Left hindlimb (tissue), 1 donor: ENCODE results near the gene AKAP13.
"Not testable (repeated sequence)": the region's sequence is repeated elsewhere in the genome, so short reads cannot be mapped to it uniquely, and the experiment has no call there.

Experiments used
- DNase-seq: peaks from one replicate; pipeline ENCODE4 v3.0.0-alpha.2; 2018

Gene AKAP13

DNA sequence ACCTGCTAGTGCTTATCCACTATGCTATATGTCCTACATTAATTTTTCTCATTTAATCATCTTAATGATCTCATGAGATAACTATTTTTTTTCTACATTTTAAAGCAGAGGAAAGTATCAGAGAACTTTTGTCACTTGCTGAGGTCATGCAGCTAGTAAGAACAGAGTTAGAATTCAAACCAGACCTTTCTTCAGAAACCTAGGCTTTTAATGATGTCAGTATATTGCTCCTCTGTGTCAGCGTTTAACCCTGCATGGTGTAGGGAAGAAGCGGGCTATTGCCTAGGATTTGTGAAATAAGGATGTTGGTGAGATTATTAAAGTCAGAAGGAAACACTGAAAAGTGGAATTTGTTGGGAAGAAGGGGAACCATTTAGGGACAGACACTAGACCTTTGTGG is 121.2 kb downstream of the AKAP13 start:
- DNase-seq, result no peak

DNA sequence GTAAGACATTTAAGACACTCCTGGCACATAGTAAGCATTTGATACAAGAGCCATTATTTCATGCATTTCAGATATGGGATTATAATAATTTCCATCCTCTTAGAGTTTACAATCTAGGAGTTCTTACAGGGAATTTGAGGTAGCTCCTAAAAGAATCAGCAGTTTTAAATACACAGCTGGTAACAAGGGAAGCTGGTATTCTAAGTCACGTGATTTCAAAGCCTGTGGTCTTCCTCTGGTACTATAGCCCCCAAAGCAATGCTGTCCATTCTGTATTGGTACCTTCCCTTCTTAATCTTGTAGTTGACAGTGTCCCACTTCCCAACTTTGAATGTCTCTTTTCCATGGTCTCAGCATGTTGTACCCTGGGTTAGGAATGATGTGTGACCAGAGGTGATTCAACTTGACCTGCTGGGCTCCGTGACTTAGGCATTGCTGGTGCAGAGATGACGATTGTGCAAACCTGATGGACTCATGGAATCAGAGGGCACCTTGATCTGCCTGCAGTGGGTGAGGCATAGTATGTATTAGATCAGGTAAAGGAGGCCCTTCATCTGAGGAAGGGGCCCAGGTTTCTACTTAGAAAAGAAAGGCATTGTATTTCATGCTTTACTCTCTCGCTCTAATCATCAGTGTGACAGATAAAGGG is 122.9 kb downstream of the AKAP13 start:
- no peak for DNase-seq

DNA sequence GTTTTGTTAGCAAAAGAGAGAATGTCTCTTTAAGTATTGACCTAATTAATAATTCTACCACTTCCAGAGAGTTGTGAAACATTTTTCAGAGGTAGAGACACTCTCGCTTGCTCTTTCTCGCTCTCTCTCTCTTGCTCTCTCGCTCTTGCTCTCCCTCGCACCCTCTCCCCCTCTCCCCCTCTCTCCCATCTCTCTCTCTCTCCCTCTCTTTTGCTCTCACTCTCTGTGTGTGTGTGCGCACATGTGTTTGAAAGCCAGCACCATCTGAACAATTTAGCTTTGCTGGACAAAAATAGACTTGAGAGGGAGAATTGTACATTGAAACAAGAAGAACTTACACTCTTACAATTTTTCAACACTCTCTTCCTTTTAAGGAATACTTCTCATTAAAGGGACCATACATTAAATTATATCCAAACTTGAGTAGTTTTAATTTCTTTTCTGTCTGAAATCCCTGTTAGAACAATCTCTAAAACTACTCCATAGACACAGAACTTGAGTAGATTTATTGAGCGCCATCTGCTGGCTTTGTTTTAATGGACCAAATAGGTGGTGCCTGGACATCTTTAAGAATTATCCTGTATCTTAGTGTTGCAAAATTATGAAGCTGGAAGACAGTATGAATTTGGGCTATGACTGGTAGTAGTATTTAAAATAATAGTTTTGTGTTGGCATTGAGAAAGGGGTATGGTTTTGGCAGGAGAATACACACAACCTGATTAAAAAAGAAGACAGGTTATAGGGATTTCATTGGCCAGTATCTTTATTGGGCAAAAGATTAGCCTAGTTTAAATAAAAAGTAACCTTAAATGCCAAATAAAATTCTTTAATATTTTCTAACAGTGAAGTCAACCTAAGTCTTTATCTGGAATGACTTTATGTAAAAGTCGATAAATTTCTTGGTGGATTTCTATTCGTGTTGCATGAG is 124.6 kb downstream of the AKAP13 start:
- no peak for DNase-seq

DNA sequence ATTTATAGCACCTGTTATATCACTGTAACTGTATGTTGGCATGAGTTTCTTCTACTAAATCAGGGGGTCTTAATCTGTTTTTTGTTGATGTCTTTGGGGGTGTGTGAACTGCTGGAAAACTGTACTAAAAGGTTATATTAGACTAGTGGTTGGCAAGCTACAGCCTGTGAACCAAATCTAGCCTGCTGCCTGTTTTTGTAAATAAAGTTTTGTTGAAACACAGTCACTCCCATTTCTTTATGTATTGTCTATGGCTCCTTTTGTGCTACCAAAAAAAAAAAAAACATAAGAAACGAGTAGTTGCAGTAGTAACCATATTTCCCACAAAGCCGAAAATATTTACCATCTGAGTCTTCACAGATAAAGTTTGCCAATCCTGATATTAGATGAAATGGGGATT is 126.7 kb downstream of the AKAP13 start:
- DNase-seq, result no peak

DNA sequence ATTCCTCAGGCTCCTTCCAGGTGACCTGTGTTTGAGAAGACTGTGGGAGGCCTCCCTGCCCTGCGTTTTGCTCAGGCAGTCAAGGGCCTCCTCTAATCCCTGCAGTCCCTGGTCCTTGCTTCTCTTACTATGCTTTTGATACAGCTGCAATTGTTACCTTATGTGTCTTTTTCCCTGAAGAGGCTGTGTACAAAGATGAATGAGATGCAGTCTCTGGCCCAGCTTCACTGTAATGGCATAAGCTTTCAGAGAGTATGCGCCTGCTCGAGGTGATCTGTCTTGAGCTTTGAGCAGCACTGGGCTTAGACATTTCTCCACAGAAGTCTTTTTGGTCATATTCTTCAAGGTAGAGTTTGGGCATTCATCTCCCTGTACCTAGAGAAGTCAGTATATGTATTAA is 129.6 kb downstream of the AKAP13 start:
- no peak for DNase-seq

DNA sequence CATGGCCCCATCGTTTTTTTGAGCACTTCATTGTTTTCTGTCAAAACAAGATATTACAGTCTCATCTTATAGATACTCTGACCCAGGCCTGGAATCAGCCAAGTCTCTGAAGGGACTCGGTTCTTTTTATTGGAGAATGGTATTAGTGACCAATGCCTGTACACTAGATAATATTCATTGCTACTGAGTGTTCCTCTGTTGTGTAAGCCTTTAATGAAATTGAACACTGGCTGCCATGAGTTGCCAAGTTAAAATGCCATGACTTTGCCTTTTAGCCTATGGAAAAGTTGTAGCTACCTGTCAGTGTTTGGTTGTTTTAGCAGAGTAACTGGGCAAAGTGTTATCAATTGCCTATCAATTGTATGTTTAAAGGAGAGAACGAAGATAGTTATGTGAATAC is 134.0 kb downstream of the AKAP13 start:
- DNase-seq, result no peak

DNA sequence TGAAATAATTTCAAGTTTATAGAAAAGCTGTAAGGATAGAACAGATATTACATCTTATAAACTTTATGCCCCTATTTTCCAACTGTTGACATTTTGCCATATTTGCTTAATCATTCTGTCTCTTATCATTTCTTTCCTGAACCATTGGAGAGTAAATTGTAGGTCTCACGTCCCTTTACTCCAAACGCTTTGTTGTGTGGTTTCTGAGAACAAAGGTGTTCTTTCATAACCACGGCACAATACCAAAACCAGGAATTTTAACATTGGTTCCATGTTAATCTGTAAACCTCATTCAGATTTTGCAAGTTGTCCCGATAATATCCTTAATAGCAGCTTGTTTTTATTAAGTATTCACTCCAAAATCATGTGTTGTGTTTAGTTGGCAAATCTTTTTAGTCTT is 134.8 kb downstream of the AKAP13 start:
- DNase-seq, result no peak

DNA sequence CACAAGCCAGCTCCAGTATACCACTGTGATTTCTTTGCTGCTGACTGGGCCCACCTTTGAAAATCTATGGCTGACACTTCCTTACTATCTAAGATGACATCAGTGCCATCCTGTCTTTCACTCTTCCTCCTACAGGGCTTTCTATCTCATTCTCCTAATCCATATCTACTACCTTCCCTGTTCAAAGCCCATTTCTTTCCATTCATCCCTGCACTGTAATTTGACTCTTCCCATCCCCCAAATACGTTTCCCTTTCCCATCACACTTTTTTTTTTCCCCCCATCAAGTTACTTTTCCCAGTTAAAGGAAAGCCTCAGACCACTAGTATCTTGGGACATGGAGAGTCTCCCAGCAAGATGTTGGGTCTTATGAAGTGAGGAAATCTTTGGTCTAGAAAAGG is 136.7 kb downstream of the AKAP13 start:
- no peak for DNase-seq

DNA sequence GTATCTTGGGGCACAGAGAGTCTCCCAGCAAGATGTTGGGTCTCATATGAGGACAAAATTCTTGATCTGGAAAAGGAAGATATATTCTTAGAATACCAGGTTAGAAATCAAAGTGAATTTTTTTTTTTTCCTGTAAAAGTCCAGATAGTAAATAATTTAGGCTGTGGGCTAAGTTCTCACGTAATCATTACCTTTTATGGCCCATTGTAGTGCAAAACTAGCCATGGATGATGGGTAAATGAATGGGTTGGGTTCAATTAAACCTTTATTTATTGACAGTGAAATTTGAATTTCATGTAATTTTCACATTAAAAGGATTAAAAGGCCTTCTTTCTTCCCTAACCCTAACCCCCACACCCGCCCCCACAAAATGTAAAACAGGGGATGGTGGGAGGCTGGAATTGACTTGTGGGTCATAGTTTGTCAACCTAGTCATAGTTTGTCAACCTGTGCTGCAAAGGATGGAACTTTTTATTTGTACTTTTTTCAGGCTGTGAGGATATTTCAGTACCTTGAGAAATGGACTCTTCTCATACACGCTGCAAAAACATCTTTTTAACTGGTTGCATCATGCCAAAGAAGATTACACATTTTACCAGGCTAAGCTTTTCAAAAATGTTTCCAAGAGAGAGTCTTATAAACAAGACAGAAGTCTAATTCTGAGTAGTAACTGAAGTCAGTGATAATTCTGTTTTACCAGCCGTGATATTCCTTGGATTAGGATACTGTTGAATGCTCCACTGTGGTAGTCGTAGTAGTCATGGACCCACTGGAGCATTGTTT is 138.8 kb downstream of the AKAP13 start:
- no peak for DNase-seq

DNA sequence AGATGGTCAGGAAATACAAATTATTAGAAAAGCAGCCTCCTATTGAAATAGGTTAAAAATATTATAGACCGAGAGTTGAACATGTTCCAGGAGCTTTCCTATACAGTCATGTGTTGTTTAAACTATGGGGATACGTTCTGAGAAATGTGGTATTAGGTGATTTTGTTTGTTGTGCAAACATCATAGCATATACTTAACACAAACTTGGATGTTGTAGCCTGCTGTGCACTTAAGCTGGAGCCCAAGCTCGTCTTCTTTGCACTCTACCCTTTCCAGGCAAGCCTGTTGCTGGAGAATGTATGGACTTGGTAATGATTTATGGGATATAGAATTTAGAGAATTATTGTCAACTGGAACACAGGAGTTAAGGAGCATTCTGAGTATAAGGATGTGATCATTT is 140.2 kb downstream of the AKAP13 start:
- DNase-seq, result no peak

DNA sequence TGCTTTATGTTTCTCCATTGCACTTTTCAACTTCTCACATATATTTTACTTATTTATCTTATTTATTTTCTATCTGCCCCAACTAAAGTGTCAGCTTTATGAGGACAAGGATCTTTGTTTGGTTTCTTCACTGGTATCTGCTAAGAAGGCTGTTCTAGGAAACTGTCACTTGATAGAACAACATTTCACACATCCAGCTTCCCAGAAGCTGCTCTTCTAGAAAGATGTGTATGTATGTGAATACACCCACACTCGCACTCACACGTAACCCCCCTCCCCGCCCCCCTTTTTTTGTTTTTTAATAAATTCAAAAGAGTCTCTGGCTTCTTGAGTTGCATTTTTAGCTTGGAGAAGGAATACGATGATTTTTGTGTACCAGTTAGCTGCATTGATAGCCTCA is 143.1 kb downstream of the AKAP13 start:
- no peak for DNase-seq

DNA sequence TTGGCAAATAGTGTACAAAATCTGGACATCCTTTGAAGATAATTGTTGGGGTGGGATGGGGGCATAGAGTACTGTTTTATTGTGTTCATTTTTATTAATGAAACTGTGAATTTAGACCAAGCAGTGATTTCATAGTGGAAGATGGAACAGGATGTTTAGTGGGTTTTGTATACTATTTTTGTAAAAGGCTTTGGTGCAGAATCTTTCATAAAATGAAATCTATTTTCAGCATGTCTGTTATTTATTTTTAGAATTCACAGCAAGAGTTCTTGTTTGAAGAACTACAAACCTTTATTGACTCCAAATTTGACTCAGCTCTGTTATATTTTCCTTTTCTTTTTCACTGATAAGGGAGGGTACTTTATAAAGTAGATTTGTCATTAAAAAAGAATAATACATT is 145.4 kb downstream of the AKAP13 start:
- DNase-seq, result no peak

DNA sequence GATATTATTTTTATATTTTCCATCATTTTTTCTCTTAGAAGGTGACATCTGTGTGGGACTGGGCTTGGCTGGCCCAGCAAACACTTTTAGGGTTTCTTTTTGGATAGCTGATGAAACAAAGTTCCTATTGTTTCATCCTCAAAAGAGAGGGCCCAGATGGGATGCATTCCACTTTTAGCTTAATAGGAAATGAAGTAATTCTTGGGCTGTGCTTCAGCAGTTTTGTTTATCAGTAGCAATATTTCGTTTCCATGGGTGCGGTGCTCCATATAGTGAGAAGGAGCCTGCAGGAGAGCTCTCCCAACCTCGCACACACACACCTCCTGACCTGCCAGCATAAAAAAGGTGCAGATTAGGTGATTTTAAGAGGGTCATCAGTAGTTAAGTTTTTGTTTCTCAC is 147.5 kb downstream of the AKAP13 start:
- peak; percentile 54 for DNase-seq

DNA sequence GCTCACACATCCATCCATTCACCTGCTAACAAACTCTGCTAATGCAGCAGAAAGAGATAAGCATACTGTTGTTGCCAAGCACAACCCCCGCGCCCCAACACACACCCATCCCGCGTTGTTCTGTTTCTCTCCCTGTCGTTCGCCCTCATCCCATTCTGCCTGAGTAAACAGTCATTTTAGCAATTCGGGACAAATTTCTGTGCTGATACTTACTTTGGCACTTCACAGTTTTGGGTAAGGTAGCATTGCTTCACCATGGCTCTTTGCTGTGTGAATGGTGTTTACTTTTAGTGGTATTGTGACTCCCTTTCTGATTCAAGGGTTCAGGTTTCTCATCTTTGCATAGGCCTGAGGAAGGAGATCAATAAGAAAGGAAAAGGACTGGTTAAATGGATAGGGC is 149.7 kb downstream of the AKAP13 start:
- DNase-seq, result no peak

DNA sequence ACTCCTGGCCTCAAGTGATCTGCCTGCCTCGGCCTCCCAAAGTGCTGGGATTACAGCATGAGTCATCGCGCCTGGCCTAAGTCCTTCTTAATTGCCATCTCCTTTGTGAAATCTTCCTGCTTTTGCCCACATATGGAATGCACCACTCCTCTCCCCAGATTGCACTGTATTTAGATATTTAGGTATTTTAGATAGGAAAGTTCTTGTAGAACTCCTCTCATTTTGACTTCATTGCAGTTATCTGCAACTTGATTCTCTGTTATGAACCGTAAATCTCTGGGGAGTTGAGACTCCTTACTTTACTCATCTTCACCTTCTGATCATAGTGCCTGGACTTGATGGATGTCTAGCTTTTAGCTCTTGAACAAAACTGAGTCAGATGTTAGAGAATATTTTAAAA is 150.7 kb downstream of the AKAP13 start:
- no peak for DNase-seq

DNA sequence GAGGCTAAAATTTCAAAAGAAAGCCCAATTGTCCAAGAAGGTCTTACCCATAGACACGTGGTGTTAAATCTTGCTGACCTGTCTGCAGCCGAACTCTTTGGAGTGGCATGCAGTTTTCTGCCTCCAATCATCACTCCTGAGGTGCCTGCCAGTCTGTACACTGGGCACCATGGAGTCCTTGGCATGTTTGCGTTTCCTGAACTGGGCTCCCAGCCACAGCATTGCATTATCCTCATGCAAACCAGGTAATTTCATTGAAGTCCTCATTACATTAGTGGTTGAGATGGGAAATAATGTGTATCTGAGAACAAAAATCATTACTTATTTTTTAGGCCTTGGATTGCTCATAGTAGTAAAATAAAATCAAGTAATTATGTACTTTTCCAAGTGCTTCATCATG is 152.3 kb downstream of the AKAP13 start:
- no peak for DNase-seq

DNA sequence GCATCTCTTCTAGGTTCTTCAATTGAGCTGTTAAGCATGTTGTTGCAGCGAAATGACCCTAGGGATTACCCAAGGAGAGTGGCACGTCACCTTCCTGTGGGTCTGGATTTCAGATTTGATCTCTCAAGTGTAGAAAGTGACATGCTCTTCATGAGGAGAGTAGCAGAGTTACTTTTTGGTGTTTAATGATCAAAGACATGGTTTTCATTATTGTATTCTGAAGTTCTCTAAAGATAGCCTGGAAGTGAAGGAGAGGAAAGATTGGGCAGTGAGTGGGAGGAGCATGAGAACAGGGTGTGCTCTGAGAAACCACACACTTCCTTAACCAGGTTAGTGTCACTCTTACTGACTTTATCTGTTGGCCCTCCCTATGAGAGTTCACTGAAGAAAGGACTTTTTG is 153.6 kb downstream of the AKAP13 start:
- DNase-seq, result no peak

DNA sequence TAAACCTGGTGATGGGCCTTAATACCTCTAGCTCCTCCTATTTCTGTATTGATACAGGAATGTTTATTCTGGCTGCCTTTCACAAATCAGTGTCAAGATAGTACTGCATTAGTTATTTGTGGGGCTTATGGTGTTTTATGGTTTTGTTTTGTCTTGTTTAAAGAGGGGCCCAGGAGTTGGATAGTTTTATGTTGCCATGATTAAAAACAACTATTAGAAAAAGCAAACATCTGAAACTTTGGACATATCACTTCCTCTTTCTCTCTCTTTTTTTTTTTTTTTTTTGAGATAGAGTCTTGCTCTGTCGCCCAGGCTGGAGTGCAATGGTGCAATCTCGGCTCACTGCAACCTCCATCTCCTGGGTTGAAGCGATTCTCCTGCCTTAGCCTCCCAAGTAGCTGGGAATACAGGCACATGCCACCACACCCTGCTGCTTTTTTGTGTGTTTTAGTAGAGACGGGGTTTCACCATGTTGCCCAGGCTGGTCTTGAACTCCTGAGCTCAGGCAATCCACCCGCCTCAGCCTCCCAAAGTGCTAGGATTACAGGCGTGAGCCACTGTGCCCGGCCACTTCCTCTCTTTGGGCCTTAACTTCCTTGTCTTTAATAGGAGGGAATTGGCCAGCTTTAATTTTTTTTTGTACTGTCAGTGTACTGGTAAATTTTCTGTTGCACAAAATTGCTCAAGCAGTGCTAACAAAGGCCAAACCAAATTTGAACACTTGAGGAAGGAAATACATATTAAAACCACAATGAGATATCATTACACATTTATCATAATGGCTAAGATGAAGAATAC is 155.3 kb downstream of the AKAP13 start:
- not testable (repeated sequence) for DNase-seq

DNA sequence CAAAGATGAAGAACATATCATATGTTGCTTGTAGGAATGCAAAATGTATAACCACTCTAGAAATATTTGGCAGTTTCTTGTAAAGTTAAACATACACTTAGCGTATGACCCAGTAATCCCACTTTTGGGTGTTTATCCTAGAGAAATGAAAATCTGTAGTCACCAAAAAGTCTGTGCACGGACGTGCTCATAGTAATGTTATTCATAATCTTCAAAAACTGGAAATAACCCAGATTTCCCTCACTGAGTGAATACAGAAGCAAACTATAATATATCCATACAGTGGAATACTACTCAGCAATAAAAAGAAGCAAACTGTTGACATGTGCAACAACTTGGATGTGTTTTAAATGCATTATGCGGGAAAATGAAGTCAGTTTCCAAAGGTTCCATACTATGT is 155.9 kb downstream of the AKAP13 start:
- no peak for DNase-seq

DNA sequence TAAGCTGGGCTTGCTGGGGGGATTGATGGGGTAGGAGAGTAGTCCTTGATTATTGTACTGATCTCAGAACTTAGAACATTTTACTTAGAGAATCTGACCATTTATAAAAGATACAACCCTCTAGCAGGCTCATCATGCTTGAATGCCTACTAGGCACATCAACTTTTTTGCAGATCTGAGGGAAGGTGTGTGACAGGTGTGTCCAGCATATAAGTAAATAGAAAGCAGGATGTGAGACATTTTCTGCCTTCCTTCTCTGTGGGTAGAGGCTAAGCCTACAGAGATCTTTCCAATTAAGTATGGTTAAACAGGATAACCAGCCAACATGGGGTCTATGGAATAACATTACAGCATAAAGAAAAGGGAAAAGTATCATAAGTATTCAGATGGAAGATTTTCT is 159.1 kb downstream of the AKAP13 start:
- no peak for DNase-seq

DNA sequence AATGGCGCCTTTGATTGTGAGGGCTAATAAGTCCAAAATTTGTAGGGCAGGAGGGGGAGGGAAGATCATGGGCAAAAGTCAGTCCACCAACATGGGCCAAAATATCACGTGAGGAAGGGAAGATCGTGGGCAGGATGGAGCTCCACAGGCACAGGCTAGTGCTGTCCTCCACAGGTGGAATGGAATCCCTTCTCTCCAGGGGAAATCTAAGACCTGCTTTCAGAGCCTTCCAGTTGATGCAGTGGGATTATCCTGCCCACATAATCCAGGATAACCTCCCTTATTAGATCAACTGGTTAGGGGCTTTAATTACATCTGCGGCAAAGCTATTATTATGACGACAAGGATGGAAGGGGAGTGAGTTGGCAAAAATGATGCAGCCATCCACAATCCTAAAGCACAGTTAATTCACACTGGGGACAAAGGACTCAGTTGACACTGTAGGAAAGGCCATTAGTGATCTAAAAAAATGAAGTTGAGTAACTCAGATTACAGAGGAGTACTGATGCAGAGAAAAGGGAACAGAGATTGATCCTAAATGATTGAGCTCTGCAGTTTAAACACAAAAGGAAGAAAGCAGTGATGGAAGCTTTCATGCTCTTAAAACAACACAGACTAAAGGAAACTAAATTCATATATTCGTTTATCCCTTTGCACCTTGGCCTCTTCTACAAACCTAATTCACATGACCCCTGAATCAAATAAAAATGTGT is 159.8 kb downstream of the AKAP13 start:
- no peak for DNase-seq

DNA sequence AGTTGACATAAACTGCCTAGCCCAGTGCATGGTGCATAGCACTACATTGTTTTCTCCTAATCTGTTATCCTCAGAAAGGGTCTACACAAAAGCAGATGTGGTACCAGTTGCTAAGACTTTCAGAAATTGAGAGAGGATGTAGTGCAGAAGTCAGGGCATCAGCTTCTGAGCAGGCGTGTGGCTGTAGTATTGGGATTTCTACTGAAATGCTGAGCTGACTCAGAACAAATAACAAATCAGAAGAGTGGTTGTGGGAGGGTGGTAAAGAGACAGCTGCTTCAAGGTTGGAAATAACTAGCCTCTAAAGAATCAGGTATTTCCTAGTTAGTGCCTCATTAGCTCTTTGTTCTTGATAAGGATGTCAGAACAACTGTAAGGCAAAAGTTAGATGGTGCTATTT is 161.3 kb downstream of the AKAP13 start:
- DNase-seq, result no peak
